Right ventricle myocardium inferior (tissue), 1 donor: ENCODE data around the gene TDRD12. TPM values are rescaled to one million over a fixed set of nuclear protein-coding genes. Genes with fewer than 3 reads are reported as not detected.
"Not testable (repeated sequence)": the region's sequence is repeated elsewhere in the genome, so short reads cannot be mapped to it uniquely, and the experiment has no call there.

Source experiments
- ATAC-seq: fragments of 200-7000 bp; cut with Tn5 transposase; one replicate; pipeline ENCODE4 v1.9.1; 2020; ENCODE audit warnings: mild to moderate bottlenecking, moderate library complexity
- DNase-seq: peaks from one replicate; pipeline ENCODE4 v3.0.0; 2021; ENCODE audit errors: missing footprints
- intact Hi-C: fragments of 100-400 bp; cut with DNase I; formaldehyde crosslinking; loops from one replicate; pipeline ENCODE4 v1.11.0; 2022
- total RNA-seq: library from RNA; stranded (reverse); fragmentation: NEBNext Ultra II Directional; extraction: Animal tissue kit (Norgen Biotek cat#: 25700); gene quantifications from one replicate; pipeline ENCODE4 v1.2.1, GENCODE V29; 2021
- donor health status: DM: no; HTN: yes; CAD: no; lungs with severe emphysema.

Gene TDRD12
- total RNA-seq, 1 donor from 2014 or later = not detected

DNA sequence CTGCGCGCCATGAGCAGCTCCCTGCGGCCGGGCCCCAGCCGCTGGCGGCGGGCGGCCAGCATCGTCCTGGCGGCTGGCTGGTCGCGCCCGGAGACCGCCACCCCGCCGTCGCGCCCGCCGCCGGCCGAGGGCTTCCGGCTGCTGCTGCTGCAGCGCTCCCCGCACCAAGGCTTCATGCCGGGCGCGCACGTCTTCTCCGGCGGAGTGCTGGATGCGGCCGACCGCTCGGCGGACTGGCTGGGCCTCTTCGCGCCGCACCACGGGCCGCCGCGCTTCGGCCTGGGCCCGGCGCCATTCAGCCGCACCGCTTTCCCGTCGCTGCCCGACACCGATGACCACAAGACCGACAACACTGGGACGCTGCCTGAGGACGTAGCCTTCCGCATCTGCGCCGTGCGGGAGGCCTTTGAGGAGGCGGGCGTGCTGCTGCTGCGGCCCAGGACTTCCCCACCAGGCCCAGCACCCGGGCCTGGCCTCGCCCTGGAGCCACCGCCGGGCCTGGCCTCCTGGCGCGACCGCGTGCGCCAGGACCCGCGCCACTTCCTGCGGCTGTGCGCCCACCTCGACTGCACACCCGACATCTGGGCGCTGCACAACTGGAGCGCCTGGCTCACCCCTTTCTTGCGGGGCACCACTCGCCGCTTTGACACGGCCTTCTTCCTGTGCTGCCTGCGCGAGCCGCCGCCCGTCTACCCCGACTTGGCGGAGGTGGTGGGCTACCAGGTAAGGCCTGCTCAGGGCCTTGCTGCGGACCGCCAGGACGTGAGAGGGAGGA is 27.4 kb upstream of the TDRD12 start:
- peak; percentile 80 for ATAC-seq
- peak; percentile 91 for DNase-seq
- intact Hi-C loops = loop anchor here (5.0 kb wide), 1 partner anchor 110 kb away; the partner anchor contains the start of gene PDCD5

DNA sequence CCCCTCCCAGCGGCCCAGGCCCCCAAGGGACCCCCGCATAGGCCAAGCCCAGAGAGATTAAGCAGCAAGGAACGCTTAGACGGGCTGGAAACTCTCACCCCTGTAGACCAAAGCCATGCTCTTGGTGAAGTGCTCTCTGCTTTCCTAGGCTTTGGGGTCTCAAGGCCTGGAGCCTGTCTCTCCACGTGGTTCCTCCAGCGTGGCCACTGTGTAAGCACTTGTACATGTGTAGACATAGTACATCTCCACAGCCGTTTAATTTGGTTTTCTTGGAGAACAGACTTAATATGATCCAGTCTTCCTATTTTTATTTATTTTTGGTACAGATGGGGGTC is 26.9 kb upstream of the TDRD12 start:
- intact Hi-C loops = loop anchor here (5.0 kb wide), 1 partner anchor 110 kb away; the partner anchor contains the start of gene PDCD5
- DNase-seq (no peak), ATAC-seq (no peak)

DNA sequence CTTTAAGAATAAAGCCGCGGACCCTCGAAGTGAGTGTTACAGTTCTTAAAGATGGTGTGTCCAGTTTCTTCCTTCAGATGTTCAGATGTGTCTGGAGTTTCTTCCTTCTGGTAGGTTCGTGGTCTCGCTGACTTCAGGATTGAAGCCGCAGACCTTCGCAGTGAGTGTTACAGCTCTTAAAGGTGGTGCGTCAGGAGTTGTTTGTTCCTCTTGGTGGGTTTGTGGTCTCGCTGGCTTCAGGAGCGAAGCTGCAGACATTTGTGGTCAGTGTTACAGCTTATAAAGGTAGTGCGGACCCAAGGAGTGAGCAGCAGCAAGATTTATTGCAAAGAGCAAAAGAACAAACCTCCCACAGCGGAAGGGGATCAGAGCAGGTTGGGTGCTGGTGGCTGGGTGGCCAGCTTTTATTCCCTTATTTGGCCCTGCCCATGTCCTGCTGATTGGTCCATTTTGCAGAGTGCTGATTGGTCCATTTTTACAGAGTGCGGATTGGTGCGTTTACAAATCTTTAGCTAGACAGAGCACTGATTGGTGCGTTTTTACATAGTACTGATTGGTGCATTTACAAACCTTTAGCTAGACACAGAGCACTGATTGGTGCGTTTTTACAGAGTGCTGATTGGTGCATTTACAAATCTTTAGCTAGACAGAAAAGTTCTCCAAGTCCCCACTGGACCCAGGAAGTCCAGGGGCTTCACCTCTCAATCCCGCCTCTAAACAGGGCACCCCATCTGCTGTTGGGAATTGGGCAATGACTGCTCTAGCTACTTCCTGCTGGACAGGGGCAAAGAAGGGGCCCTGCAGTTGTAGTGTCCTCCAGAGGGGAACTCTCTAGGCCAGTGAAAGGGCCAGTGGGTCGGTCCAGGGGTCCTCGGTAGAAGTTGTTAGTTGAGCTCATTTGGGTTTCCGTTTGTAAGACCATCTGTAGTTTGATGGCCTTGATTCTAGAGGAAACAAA is 26.1 kb upstream of the TDRD12 start:
- not testable (repeated sequence) for ATAC-seq, DNase-seq
- intact Hi-C loops = loop anchor here (5.0 kb wide), 1 partner anchor 111 kb away; the partner anchor contains the start of gene PDCD5

DNA sequence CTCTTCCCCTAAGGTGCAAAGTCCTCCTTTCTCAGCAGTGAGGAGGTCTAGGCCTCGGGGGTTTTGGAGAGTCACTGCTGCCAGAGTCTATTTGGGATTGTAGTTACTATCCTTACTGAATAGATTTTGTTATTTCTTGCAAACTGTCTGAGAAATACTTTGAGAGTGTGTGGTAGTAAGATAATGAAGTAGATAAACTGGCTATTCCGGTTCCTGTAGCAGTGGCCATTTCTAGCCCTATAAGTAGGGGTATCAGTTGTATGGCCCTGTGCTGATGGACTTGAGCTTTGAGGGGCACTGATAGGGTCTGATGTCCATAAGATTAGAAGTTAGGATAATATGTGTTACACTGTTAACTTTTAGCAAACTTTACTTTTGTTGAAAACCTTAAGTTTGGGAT is 25.3 kb upstream of the TDRD12 start:
- intact Hi-C loops = loop anchor here (5.0 kb wide), 1 partner anchor 112 kb away; the partner anchor contains the start of gene PDCD5
- ATAC-seq, DNase-seq: not testable (repeated sequence)

DNA sequence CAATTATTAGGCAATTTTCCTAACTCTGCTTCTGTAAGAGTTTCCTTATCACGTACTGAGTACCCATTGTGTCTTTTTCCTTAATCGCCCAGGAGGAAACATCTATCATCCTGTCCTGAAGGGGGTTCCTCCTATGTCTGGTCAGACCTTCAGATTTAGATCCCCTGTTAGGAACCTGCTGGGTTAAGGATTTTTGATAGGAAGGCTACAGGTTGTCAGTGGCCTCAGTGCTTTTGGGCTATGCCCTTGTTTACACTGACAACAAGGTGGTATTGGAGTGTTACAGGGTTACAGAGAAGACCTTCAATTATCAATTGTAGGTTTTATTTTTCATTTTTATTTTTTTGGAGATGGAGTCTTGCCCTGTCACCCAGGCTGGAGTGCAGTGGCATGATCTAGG is 24.7 kb upstream of the TDRD12 start:
- not testable (repeated sequence) for ATAC-seq, DNase-seq
- intact Hi-C loops = loop anchor here (5.0 kb wide), 1 partner anchor 113 kb away; the partner anchor contains the start of gene PDCD5

DNA sequence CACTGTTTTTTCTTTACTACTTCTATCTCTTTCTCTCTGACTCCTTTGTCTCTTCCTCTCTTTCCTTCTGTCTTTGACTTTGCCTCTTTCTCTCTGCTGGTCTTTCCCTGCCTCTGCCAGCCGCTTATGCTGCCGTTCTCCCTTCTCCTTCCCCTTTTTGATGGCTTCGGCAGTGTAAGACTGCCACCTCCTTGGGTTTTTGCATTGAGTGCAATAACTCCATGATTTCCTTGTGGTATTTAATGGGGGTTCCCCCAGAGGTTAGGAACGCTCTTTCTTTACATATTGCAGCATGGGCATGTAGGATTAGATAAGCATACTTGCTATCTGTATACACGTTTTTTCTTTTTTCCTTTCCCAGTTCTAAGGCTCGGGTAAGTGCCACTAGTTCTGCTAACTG is 24.1 kb upstream of the TDRD12 start:
- DNase-seq, intact Hi-C loops, ATAC-seq: not testable (repeated sequence)

- DNase-seq, ATAC-seq, intact Hi-C loops: not testable (repeated sequence)
These were observed 22.8 kb upstream of the TDRD12 start for GRCh38 chr19:32696771-32697170.

GRCh38 chr19:32700129-32700528 is 19.4 kb upstream of the TDRD12 start:
- ATAC-seq, intact Hi-C loops, DNase-seq: not testable (repeated sequence)

DNA sequence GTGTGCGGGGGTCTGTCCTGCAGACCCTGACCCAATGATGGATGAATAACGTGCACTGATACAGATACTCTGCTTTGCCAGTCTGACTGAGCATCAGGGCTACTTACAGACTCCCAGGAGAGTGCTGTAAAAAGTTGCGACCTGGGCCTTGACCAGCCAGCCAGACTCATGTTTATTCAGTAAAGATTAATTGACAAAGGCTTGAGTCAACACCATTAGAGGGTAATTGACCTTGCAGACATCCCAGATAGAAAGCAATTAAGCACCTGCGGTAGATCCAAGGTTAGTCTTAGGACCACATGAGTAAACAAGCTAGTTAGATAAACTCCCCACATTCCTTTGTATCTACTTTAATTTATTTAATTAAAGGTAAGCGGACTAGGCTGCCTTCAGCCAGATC is 17.6 kb upstream of the TDRD12 start:
- ATAC-seq = no peak
- no peak for DNase-seq
- intact Hi-C loops = no loop called here

DNA sequence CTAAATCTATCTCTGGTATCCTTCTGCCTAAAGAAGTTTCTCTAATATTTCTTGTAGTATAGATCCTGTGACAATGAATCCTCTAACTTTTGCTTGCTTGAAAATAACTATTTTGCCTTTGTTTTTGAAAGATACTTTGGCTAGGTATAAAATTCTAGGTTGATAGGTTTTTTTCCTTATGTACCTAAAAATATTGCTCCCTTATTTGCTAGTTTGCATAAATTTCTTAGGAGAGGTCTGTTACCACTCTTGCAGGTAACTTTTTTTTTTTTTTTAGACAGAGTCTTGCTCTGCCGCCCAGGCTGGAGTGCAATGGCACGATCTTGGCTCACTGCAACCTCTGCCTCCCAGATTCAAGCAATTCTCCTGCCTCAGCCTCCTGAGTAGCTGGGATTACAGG is 15.6 kb upstream of the TDRD12 start:
- ATAC-seq, intact Hi-C loops, DNase-seq: not testable (repeated sequence)

GRCh38 chr19:32708457-32708856 is 11.1 kb upstream of the TDRD12 start:
- intact Hi-C loops = no loop called here
- DNase-seq = no peak

GRCh38 chr19:32709032-32709431 is 10.5 kb upstream of the TDRD12 start:
- ATAC-seq (no peak), DNase-seq (no peak)
- intact Hi-C loops = no loop called here

More at GRCh38 chr19:32708457-32708856, 11.1 kb upstream of the TDRD12 start:
- no peak for ATAC-seq

- intact Hi-C loops = no loop called here
- DNase-seq = no peak
- no peak for ATAC-seq
These were observed 7.8 kb upstream of the TDRD12 start for GRCh38 chr19:32711747-32712146.

GRCh38 chr19:32716203-32716602 is 3.4 kb upstream of the TDRD12 start:
- DNase-seq, ATAC-seq, intact Hi-C loops: not testable (repeated sequence)

GRCh38 chr19:32717496-32717895 is 2.1 kb upstream of the TDRD12 start:
- ATAC-seq = no peak
- no peak for DNase-seq

DNA sequence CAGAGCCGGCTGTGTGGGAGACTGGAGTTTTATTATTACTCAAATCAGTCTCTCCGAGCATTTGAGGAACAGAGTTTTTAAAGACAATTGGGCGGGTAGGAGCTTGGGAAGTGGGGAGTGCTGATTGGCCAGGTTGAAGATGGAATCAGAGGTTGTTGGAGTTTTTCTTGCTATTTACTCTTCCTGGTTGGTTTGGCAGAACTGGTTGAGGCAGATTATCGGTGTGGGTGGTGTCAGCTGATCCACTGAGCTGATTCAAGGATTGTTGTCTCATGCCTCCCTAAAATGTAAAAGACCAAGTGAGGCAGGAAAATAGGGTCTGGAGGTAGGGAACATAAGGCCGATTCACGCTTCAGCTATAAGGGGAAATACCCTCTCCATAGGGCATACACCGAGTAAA is 1.3 kb upstream of the TDRD12 start:
- intact Hi-C loops = no loop called here
- DNase-seq (no peak), ATAC-seq (no peak)

More at GRCh38 chr19:32717496-32717895, 2.1 kb upstream of the TDRD12 start:
- intact Hi-C loops = no loop called here

DNA sequence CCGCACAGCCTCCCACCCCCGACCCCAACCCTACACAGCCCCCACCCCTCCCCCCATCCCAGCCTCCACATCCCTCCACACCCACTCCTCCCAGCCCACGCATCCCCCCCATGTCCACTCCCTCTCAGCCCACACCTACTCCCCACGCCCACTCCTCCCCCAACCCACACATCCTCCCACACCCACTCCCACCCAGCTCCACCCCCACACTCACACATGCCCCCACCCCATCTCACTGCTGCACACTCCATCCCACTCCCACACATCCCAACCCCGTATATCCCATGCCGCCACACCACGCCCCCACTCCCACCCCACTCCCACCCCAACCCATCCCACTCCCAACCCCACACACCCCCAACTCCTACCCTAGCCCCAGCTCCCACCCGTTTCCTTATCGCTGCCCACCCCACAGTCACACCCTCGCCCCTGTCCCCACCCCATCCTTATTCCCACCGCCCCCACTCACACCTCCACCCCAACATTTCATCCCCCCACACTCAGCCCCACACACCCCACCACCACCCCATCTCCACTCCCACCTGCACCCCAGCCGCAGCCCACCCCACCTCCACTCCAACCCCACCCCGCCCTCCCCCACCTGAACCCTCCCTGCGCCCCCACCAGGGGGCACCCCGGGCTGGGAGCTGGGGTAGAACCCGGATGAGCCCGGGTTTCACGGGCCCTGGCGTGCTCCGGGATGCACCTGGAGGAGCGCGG is 809 bp downstream of the TDRD12 start:
- ATAC-seq (no peak), DNase-seq (no peak)
- intact Hi-C loops = no loop called here

DNA sequence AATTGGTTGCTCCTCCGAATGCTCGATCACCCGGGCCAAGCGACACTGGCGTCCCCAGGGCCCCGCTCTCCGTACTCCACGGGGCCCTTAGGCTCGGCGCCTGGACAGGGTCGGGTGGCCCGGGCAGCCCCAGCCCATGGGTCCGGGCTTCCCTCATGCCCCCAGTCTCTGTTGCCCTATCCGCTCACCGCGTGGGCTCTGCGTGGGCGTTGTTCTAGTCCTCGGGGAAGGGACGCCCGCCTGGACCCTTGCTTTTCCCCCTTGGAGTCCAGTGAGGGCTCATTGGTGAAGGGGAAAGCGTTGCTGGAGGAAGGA is 1.3 kb downstream of the TDRD12 start:
- DNase-seq (no peak), ATAC-seq (no peak)
- intact Hi-C loops = no loop called here

- intact Hi-C loops = no loop called here
- ATAC-seq = no peak
- DNase-seq = no peak
These were observed 16.4 kb downstream of the TDRD12 start for GRCh38 chr19:32735936-32736335.
